Gastrocnemius medialis (tissue), 4 donors: Measurements from ENCODE around the gene SPNS2.

Source experiments
- CTCF ChIP-seq, 5 experiments: fragments of 450-650 bp in 3 of 5; fragments of 200-600 bp in 2 of 5; sonication (generic) in 2 of 5; IDR thresholded peaks in 4 of 5; conservative IDR thresholded peaks in 1 of 5; 1 replicate in 4 of 5; 2 replicates in 1 of 5; pipeline ENCODE4 v1.5.1; 2016 to 2019; ENCODE audit warnings: antibody characterized with exemption in 5 of 5, mild to moderate bottlenecking in 3 of 5, moderate library complexity in 3 of 5
- POLR2A ChIP-seq, 2 donors: fragments of 450-650 bp; IDR thresholded peaks; one replicate each; pipeline ENCODE4 v1.6.1; 2017; ENCODE audit warnings: antibody characterized with exemption in 2 of 2, mild to moderate bottlenecking in 2 of 2, moderate library complexity in 2 of 2

GRCh38 chr17:4512156-4513112 is 13.8 kb downstream of the SPNS2 start:
- TF ChIP-seq CTCF (IDR thresholded peaks at IDR 0.05 in 4 of 5, conservative IDR thresholded peaks at IDR 0.05 in 1 of 5) (no peak), POLR2A (IDR thresholded peaks at IDR 0.05) (no peak)
